ENCODE measurements around the gene MX2.

GRCh38 chr21:41443562-41443961 is 81.7 kb downstream of the MX2 start:
- TF ChIP-seq CTCF (IDR thresholded peaks at IDR 0.05) (no peak), EP300 (IDR thresholded peaks at IDR 0.05) (no peak), POLR2AphosphoS5 (IDR thresholded peaks at IDR 0.05) (no peak), POLR2A (IDR thresholded peaks at IDR 0.05) (no peak)
